Endothelial cell (in vitro differentiated cells): ENCODE measurements around the gene ZNF319. TPM values are rescaled to one million over a fixed set of nuclear protein-coding genes. Genes with fewer than 3 reads are reported as not detected.

ENCODE experiments used
- DNase-seq: peaks from one replicate; pipeline ENCODE4 v3.0.0; 2021; ENCODE audit warnings: low spot score
- H3K27ac Mint-ChIP-seq: one replicate; pipeline ENCODE4 v1.8.0; 2021; ENCODE audit warnings: mixed read lengths, inconsistent platforms; ENCODE audit not compliant: unreplicated experiment
- H3K27me3 Mint-ChIP-seq: one replicate; pipeline ENCODE4 v1.8.0; 2021; ENCODE audit warnings: mild to moderate bottlenecking, moderate library complexity, mixed read lengths, inconsistent platforms; ENCODE audit not compliant: unreplicated experiment
- H3K36me3 Mint-ChIP-seq: one replicate; pipeline ENCODE4 v1.8.0; 2021; ENCODE audit warnings: mild to moderate bottlenecking, low read depth, mixed read lengths, inconsistent platforms; ENCODE audit not compliant: unreplicated experiment
- H3K4me1 Mint-ChIP-seq: one replicate; pipeline ENCODE4 v1.8.0; 2021; ENCODE audit warnings: mild to moderate bottlenecking, mixed read lengths, inconsistent platforms; ENCODE audit not compliant: unreplicated experiment
- H3K4me3 Mint-ChIP-seq: one replicate; pipeline ENCODE4 v1.8.0; 2021; ENCODE audit warnings: mild to moderate bottlenecking, mixed read lengths, inconsistent platforms; ENCODE audit not compliant: unreplicated experiment
- H3K9me3 Mint-ChIP-seq: one replicate; pipeline ENCODE4 v1.8.0; 2021; ENCODE audit warnings: mixed read lengths, inconsistent platforms; ENCODE audit not compliant: unreplicated experiment
- total RNA-seq: library from RNA; stranded (reverse); fragmentation: NEBNext Ultra II Directional; extraction: Animal tissue kit (Norgen Biotek cat#: 25700); gene quantifications from one replicate; pipeline ENCODE4 v1.2.1, GENCODE V29; 2021; ENCODE audit not compliant: unreplicated experiment
- TF ChIP-seq, protein P1 (sequence below): fragments of 200-600 bp; sonication (generic); IDR thresholded peaks from one replicate; pipeline ENCODE4 v1.5.0; 2021; ENCODE audit warnings: antibody characterized with exemption; ENCODE audit not compliant: unreplicated experiment

The ZNF319 gene
- total RNA-seq, 1 donor from 2014 or later = 16.1 TPM

DNA sequence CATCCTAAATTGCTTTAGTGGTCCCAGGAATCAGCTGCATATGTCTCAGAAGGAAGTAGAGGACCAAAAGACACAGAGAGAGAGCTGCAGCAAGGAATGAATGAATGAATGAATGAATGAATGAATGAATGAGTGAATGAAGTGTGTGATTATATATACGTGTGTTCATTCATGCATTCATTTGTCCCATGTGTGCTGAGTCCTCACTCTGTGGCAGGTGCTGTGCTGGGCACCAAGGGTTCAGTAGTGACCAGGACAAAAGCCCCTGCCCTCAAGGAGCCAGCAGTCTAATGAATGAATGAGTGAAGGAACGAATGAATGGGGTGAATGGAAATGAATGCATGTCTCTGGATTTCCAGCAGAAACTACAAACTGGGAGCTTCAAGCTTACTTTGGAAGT is 38.9 kb downstream of the ZNF319 start:
- no peak for DNase-seq
- TF ChIP-seq, protein P1, sequence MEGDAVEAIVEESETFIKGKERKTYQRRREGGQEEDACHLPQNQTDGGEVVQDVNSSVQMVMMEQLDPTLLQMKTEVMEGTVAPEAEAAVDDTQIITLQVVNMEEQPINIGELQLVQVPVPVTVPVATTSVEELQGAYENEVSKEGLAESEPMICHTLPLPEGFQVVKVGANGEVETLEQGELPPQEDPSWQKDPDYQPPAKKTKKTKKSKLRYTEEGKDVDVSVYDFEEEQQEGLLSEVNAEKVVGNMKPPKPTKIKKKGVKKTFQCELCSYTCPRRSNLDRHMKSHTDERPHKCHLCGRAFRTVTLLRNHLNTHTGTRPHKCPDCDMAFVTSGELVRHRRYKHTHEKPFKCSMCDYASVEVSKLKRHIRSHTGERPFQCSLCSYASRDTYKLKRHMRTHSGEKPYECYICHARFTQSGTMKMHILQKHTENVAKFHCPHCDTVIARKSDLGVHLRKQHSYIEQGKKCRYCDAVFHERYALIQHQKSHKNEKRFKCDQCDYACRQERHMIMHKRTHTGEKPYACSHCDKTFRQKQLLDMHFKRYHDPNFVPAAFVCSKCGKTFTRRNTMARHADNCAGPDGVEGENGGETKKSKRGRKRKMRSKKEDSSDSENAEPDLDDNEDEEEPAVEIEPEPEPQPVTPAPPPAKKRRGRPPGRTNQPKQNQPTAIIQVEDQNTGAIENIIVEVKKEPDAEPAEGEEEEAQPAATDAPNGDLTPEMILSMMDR = no peak
- no peaks in the 10 kb centered on the region for H3K4me1 Mint-ChIP-seq
- H3K27me3 Mint-ChIP-seq = peaks cover 16% of the 10 kb centered on the region
- no peak overlapping the region for H3K27ac Mint-ChIP-seq
- H3K9me3 Mint-ChIP-seq = no peaks in the 10 kb centered on the region
- no peak overlapping the region for H3K4me3 Mint-ChIP-seq
- no peaks in the 10 kb centered on the region for H3K36me3 Mint-ChIP-seq

DNA sequence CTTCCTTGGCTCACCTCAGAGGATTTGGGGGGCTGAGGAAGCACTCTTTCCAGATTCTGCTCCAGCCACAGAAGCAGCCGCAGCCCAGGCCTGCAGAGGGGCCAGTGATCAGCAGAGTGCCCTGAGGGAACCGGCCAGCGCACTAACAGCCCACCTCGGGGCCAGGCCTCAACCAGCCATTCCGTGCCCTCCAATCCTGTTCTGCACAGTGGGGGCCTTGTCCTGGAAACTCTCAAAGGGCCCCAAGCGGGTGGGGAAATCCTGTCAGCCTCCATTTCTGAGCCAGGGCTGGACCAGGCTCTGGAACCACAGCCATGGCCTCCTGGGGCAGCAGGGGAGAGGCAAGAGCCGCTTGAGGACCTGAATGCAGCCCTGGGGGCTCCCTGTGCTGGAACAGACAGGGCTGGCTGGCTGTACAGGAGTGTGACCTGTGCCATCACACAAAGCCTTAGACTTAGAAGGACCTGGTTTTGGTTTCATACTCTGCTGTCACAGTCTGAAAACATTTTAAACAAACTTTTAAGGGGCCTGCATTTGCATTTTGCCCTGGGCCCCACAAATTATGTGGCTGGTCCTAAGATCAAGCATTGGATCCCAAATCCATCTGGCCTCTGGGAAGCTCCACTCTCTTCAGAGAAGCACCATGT is 39.5 kb downstream of the ZNF319 start:
- TF ChIP-seq, protein P1 = no peak
- Mint-ChIP-seq H3K36me3 (no peaks in the 10 kb centered on the region), H3K4me1 (no peaks in the 10 kb centered on the region), H3K4me3 (no peak overlapping the region), H3K27me3 (peaks cover 14% of the 10 kb centered on the region), H3K27ac (no peak overlapping the region), H3K9me3 (no peaks in the 10 kb centered on the region)
- DNase-seq = no peak

DNA sequence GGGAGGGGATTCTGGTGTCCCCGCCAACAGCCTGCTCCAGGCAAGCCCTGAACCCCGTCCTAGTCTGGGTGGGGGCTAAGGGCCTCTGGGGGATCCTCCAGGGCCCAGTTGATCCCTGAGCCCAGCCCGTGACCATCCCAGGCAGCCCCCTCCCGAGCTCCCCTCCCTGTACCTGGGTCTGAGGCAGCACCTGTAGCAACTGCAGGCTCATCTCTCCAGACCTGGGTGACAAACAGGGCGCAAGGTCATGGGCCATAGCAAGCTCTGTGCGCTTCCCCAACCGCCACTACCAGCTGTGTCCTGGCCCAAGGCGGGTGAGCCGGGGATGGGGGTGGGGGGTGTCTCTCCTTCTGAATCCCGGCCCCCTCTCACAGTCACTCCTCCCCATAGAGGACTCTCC is 40.2 kb downstream of the ZNF319 start:
- no peaks in the 10 kb centered on the region for H3K4me1 Mint-ChIP-seq
- no peak overlapping the region for H3K4me3 Mint-ChIP-seq
- H3K27me3 Mint-ChIP-seq = peaks cover 13% of the 10 kb centered on the region
- no peak for DNase-seq
- TF ChIP-seq, protein P1 = no peak
- H3K36me3 Mint-ChIP-seq = no peaks in the 10 kb centered on the region
- no peaks in the 10 kb centered on the region for H3K9me3 Mint-ChIP-seq
- no peak overlapping the region for H3K27ac Mint-ChIP-seq

DNA sequence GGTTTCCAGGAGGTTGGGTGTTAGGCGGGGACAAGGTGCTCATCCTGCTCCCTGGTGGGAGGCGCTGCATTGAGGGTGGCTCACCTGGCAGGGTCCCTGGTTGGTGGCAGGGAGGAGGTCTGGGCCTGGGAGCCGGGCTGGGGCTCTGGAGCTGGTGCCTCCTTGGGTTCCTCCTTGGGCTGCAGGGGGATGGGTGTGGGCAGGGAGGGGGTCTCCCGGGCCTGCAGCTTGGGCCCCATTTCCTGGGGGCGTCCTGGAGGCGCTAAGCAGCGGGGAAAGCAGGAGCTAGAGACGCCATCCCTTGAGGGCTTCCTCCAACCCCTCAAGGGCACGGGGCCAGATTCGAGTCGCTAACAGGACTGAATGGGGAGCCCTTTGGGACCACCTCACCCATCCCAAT is 40.7 kb downstream of the ZNF319 start:
- H3K36me3 Mint-ChIP-seq = no peaks in the 10 kb centered on the region
- TF ChIP-seq, protein P1 = no peak
- H3K27me3 Mint-ChIP-seq = peaks cover 11% of the 10 kb centered on the region
- no peak overlapping the region for H3K4me3 Mint-ChIP-seq
- H3K27ac Mint-ChIP-seq = no peak overlapping the region
- H3K4me1 Mint-ChIP-seq = no peaks in the 10 kb centered on the region
- no peak for DNase-seq
- no peaks in the 10 kb centered on the region for H3K9me3 Mint-ChIP-seq

DNA sequence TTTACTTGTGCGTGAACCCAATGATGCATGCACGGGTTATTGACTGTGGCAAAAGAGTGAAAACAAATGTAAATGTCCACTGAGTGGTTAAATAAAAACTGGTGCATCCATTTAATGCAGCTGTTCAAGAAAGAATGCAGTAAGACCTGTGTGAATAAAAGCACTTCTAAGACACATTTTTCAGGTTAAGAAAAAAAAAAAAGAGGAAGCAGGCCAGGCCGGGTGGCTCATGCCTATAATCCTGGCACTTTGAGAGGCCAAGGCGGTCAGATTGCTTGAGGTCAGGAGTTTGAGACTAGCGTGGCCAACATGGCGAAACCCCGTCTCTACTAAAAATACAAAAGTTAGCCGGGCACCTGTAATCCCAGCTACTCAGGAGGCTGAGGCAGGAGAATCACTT is 41.4 kb downstream of the ZNF319 start:
- no peak overlapping the region for H3K27ac Mint-ChIP-seq
- TF ChIP-seq, protein P1 = no peak
- H3K9me3 Mint-ChIP-seq = no peaks in the 10 kb centered on the region
- no peaks in the 10 kb centered on the region for H3K4me1 Mint-ChIP-seq
- peaks cover 11% of the 10 kb centered on the region for H3K27me3 Mint-ChIP-seq
- H3K36me3 Mint-ChIP-seq = no peaks in the 10 kb centered on the region
- no peak for DNase-seq
- H3K4me3 Mint-ChIP-seq = no peak overlapping the region
